Measurements from ENCODE around the gene TMC8.

TMC8 gene

DNA sequence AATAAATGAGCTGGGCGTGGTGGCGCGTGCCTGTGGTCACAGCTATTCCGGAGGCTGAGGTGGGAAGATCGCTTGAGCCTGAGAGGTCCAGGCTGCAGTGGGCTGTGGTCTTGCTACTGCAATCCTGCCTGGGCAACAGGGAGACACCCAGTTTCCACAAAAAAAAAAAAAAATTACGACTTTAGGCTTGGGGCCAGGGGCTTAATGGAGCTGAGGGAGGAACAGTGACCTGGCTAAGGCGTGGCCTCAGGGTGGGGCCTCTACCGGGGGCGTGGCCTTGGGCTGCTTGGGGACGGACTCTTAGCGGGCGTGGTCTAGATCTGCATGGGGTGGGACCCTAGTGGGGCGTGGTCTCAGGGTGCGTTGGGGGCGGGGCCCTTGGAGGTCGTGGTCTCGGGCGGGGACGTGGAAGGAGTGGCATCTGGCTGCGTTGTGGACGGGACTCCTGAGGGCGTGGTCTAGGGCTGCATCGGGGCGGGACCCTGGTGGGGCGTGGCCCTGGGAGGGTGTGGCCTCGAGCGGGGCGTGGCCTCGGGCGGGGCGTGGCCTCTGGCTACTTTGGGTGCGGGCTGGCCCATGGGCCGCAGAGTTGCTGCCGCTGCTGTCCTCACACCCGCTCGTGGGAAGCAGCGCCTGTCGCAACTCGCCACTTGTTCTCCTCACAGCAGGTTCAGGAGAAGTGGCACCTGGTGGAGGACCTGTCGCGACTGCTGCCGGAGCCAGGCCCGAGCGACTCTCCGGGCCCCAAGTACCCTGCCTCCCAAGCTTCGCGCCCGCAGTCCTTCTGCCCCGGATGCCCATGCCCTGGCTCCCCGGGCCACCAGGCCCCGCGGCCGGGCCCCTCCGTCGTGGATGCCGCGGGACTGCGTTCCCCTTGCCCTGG, 9.8 kb downstream of the TMC8 start:
- DNase-seq (ENCODE audit: insufficient read length, low spot score) (peak; percentile 88), FAIRE-seq (peak; percentile 97)
- TF ChIP-seq SPI1 (IDR thresholded peaks at IDR 0.05; ENCODE audit: low read depth, low read length) (0 out of 2 replicates have a peak, but pooled peaks have one; percentile 35), POLR2AphosphoS5 (IDR thresholded peaks at IDR 0.05; ENCODE audit: low read depth, low read length) (peak; percentile 57), TAF1 (IDR thresholded peaks at IDR 0.05; ENCODE audit: low read depth, low read length) (no peak), POU2F2 (IDR thresholded peaks at IDR 0.05; ENCODE audit: low read depth, low read length) (no peak)

DNA sequence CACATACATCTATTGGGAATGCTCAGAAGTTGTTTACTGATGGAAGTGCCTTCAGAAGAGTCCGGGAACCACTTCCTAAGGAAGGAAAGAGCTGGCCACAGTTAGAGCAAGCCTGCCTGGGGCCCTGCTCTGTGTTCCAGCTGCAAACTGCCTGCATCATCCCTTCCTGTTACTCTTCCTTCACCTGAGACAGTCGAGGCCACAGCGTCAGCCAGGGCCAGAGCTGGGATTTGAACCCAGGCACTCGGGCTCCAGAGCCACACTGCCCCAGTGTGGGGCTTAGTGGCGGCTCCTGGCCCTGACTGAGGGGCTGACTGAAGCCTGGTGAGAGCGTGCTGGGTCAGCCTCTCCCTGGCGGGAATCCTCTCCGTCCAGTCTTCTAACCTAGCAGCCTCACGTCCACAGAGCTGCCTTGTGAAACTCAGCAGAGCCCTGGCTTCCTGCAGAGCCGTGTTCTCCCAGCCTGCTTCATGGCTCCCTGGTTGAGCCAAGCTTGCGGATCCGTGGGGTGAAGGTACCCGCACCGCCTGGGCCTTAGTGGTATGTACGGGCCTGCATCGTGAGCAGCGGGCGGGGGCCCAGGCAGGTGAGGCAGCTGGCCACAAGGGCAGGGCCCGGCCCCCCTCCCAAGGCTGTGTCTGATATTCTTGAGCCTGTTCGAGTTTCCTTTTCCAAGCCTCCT, 11.0 kb downstream of the TMC8 start:
- FAIRE-seq (no peak), DNase-seq (ENCODE audit: insufficient read length, low spot score) (no peak)
- TF ChIP-seq POU2F2 (IDR thresholded peaks at IDR 0.05; ENCODE audit: low read depth, low read length) (no peak), TAF1 (IDR thresholded peaks at IDR 0.05; ENCODE audit: low read depth, low read length) (no peak), POLR2A (IDR thresholded peaks at IDR 0.05; ENCODE audit: low read depth, low read length) (no peak), POLR2AphosphoS5 (IDR thresholded peaks at IDR 0.05; ENCODE audit: low read depth, low read length) (no peak), PAX5 (IDR thresholded peaks at IDR 0.05; ENCODE audit: insufficient read depth, low read length, severe bottlenecking) (no peak), SPI1 (IDR thresholded peaks at IDR 0.05; ENCODE audit: low read depth, low read length) (no peak)

DNA sequence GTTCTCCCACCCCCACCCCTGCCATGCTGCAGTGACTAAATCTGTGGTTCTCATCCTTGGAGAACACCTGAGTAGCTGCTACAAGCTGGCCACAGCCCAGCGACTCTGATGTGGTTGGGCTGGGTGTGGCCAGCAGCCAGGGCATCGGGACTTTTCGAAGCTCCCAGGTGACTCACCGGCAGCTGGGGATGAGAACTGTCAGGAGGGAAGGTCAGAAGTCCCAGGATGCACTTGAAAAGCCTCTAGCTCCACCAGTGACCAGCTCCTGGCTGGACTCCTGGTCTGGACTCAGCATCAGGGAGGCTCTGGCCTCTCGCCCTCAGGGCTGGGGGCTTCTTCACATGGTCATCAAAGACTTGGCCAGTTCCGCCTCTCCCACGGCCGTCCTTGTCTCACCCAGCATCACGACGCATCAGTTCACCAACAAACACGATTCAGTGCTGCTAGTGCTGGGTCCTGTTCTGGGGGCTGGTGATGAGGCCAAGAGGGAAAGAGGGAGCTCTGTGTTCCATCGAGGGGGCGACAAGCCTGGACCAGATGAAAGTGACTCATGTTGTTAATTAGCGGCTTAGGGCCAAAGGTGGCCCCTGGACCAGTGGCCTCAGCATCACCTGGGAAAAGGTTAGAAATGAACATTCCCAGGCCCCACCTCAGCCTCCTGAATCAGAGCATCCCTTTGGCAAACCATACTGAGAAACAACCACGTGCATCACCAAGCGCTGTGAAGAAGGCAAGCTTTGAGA, 11.7 kb downstream of the TMC8 start:
- TF ChIP-seq POLR2A (IDR thresholded peaks at IDR 0.05; ENCODE audit: low read depth, low read length) (no peak), POLR2AphosphoS5 (IDR thresholded peaks at IDR 0.05; ENCODE audit: low read depth, low read length) (no peak), SPI1 (IDR thresholded peaks at IDR 0.05; ENCODE audit: low read depth, low read length) (no peak), TAF1 (IDR thresholded peaks at IDR 0.05; ENCODE audit: low read depth, low read length) (no peak), POU2F2 (IDR thresholded peaks at IDR 0.05; ENCODE audit: low read depth, low read length) (no peak), PAX5 (IDR thresholded peaks at IDR 0.05; ENCODE audit: insufficient read depth, low read length, severe bottlenecking) (no peak)
- peak; percentile 26 for FAIRE-seq
- DNase-seq (ENCODE audit: insufficient read length, low spot score): no peak

DNA sequence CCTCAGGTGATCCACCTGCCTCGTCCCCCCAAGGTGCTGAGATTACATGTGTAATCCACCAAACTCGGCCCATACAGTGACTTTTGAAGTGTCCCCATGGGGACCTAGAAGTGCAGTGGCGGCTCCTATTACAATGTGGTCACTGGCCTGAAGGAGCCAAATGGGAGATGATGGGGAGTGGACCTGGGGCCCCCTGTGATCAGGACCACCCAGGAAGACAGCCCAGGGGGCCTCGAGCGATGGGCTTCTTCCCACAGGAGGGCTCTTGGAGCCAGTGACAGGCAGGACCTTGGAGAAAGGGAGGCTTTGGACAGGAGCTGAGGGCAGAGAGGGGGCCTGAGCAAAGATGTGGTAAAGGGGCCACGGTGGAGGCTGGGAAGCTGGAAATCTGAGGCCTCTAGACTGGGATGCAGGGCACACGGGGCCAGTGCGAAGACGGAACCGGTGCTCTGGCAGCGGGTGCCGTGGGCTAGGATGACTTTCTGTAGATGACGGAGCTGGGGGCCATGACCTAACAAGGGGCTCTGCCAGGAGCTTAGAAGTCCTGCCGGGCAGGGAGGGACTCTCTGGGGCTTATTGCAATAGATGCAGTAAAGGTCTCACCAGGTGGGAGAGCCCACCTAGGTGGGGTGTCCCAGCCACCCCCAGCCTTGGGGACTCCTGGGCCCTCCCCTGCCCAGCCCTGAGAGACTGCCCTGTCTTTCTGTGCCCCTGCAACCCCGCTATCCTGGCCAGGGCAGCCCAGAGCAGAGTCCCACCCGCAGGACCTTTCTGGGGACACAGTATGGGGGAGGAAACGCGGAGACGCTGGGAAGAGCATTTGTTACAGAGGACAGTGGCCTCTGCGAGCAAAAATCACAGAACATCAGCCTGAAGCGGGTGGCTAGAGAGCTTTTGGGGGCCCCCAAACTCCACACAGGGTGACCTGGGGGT, 12.9 kb downstream of the TMC8 start:
- FAIRE-seq (no peak), DNase-seq (ENCODE audit: insufficient read length, low spot score) (no peak)
- TF ChIP-seq POLR2A (IDR thresholded peaks at IDR 0.05; ENCODE audit: low read depth, low read length) (peak; percentile 34; the same call in 1 of the 2 replicates), POLR2AphosphoS5 (IDR thresholded peaks at IDR 0.05; ENCODE audit: low read depth, low read length) (no peak)

DNA sequence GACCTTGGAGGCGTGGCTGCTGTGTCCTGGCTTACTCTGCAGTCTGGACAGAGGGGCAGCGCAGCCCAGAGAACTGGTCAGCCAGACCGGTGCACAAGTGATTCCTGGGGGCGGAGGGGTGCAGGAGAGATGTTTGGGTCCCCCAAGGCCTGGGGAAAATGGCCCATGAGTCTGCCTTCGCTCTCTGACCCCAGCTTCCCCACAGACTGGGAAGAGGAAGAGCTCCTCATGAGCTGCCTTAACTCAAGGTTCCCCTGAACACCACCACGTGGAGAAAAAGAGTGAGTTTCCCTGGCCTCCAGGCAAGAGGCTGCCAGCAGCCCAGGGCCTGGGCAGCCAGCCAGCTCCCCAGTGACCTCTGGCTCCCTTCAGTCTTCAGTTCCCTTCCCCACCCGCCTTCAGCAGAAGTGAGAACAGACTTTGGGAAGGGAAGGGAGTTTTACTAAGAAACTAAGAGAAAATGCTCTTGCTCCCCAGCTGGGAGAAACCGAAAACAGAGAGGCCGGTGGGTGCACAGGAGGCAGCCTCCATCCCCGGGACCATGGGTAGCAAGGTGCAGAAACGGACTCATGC, 13.7 kb downstream of the TMC8 start:
- no peak for DNase-seq (ENCODE audit: insufficient read length, low spot score)
- no peak for FAIRE-seq
- TF ChIP-seq POU2F2 (IDR thresholded peaks at IDR 0.05; ENCODE audit: low read depth, low read length): no peak
- peak; percentile 63 for TF ChIP-seq SPI1 (IDR thresholded peaks at IDR 0.05; ENCODE audit: low read depth, low read length)
- TF ChIP-seq PAX5 (IDR thresholded peaks at IDR 0.05; ENCODE audit: insufficient read depth, low read length, severe bottlenecking): no peak
- TF ChIP-seq POLR2AphosphoS5 (IDR thresholded peaks at IDR 0.05; ENCODE audit: low read depth, low read length): no peak
- TF ChIP-seq TAF1 (IDR thresholded peaks at IDR 0.05; ENCODE audit: low read depth, low read length): no peak
- 0 out of 2 replicates have a peak, but pooled peaks have one; percentile 0 for TF ChIP-seq POLR2A (IDR thresholded peaks at IDR 0.05; ENCODE audit: low read depth, low read length)

DNA sequence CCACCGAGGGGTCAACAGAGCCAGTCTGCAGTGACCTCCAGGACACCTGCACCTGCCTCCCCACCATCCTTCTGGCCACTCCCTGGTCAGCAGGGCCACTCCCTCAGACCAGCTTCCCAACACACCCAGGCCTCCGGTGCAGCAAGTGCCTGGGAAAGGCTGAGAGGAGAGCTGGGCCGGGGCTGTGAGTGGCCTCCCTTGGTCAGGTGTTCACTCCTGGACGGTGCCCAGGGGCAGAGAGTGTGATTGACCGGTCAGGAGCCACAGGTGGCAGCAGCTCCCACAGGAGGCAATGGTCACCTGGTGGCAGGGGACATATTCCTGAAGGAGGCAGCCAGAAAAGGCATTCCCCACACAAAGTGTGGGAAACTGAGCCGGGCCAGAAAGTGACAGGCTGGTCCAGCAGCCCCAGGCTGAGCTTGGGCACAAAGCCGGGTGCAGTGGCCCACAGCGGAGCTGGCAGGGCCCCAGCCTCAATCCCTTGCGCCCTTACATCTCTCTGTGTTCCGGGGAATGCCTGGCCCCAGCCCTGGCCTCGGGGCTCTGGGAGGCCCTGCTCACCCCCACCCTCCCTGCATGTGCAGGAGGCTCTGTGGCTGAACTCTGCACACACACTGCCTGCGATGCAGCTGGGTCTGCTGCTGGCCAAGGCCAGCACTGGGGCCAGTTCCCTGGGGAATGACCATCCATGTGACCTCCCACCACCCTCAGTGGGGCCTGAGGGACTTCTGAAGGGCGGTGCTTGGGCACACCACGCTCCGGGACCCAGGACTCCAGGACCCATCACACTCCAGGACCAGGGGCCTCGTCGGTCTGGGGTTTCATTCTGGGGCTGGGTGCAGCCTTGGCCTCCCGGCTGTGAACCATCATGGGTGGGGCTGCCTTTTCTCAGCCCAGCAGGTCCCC, 14.4 kb downstream of the TMC8 start:
- TF ChIP-seq PAX5 (IDR thresholded peaks at IDR 0.05; ENCODE audit: insufficient read depth, low read length, severe bottlenecking) (no peak), TAF1 (IDR thresholded peaks at IDR 0.05; ENCODE audit: low read depth, low read length) (no peak), POLR2AphosphoS5 (IDR thresholded peaks at IDR 0.05; ENCODE audit: low read depth, low read length) (no peak), POU2F2 (IDR thresholded peaks at IDR 0.05; ENCODE audit: low read depth, low read length) (no peak), POLR2A (IDR thresholded peaks at IDR 0.05; ENCODE audit: low read depth, low read length) (no peak), SPI1 (IDR thresholded peaks at IDR 0.05; ENCODE audit: low read depth, low read length) (no peak)
- DNase-seq (ENCODE audit: insufficient read length, low spot score) (no peak), FAIRE-seq (no peak)

DNA sequence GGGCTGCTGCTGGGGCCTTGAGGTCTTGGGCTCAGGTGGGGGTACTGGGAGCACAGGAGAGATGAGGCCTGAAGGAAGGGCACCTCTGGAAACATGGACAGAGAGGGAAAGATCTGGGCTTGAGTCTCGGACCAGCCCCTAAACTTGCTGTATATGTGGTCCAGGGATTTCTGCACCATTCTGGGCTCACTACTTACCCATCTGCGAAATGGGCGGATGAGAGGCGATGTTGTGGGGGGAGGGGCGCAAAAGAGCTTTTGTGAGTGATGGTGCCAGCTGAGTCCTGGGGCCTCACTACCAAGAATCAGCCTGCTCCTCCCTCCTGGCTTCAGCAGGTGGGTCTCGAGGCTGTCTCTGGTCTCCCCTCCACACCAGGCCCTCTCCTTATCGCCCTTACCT, 15.9 kb downstream of the TMC8 start:
- FAIRE-seq: no peak
- DNase-seq (ENCODE audit: insufficient read length, low spot score): no peak
- no peak for TF ChIP-seq SPI1 (IDR thresholded peaks at IDR 0.05; ENCODE audit: low read depth, low read length)
- no peak for TF ChIP-seq POU2F2 (IDR thresholded peaks at IDR 0.05; ENCODE audit: low read depth, low read length)
- TF ChIP-seq PAX5 (IDR thresholded peaks at IDR 0.05; ENCODE audit: insufficient read depth, low read length, severe bottlenecking): no peak

DNA sequence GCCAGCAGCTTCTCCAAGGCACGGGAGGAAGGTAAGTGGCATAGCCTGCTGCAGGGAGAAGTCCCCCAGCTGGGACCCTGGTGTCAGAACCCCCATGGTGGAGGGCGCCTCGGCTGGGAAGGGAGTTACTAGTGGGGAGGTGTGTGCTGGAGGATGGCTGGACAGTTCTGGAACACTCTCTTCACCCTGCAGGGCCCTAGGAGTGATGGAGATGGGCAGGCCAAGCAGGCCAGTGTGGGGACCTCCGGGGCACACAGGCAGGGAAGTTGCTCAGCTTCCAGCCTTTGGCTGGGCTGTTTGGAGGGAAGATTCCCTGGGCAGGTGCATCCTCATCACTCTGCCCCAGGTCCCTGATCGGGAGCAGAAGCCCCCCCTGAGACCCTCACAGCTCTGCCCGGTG, 16.3 kb downstream of the TMC8 start:
- no peak for DNase-seq (ENCODE audit: insufficient read length, low spot score)
- TF ChIP-seq POU2F2 (IDR thresholded peaks at IDR 0.05; ENCODE audit: low read depth, low read length) (no peak), POLR2A (IDR thresholded peaks at IDR 0.05; ENCODE audit: low read depth, low read length) (no peak), POLR2AphosphoS5 (IDR thresholded peaks at IDR 0.05; ENCODE audit: low read depth, low read length) (no peak), PAX5 (IDR thresholded peaks at IDR 0.05; ENCODE audit: insufficient read depth, low read length, severe bottlenecking) (no peak), SPI1 (IDR thresholded peaks at IDR 0.05; ENCODE audit: low read depth, low read length) (no peak), TAF1 (IDR thresholded peaks at IDR 0.05; ENCODE audit: low read depth, low read length) (no peak)
- FAIRE-seq: no peak

All from GM12891 (cell line).